ENCODE measurements around the gene CACNB2. TPM values are rescaled to one million over a fixed set of nuclear protein-coding genes. Genes with fewer than 3 reads are reported as not detected.

The CACNB2 gene
- polyA plus RNA-seq, 1 of the 3 experiments (the other 2 are of a cell fraction): 0.74 TPM

DNA sequence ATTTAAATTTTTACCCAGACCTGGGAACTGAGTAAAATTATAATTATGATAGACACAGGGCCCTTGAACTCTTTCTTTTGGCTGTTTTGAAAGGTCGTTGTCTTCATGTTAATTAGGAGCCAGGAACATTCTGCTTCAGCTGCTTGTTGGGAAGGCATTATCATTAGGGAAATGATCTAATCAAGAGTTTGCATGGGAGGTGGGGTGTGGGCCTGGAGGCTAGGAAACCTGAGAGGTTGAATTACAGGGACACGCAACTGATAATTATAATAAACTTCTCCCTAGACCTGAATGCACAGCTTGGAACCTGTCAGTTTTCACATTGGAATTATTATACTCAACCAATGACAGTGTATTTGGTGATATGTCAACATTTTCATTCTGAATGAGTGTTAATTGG is 237.7 kb downstream of the CACNB2 start (continued):
- TF ChIP-seq SIN3A (IDR thresholded peaks at IDR 0.05; ENCODE audit: borderline replicate concordance, low read depth, low read length) (no peak), GABPA (IDR thresholded peaks at IDR 0.05; ENCODE audit: low read depth) (no peak)

DNA sequence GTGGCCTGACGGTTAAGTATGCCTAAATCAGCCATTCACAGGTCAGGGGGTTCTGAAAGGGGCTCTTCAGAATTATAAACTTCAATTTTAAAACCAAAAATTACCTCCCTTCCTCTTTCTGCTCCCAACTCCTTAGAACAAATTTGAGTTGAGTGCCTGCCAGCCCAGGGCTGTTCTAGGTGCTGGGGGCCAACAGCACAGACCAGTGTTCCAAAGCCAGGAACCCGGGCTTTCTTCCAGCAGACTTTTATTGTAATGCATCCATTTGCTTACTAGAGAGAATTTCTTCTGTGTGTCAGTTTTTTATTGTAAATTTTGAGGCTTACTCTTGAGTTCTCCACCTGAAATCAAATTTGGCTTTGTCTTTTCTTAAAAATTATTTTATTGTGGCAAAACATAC is 238.5 kb downstream of the CACNB2 start:
- Histone ChIP-seq H3K9me3 (no peaks in the 10 kb centered on the region), H3F3A (replicated peaks; ENCODE audit: insufficient read depth) (no peaks in the 10 kb centered on the region), H3K9me2 (no peaks in the 10 kb centered on the region), H3K36me3 (replicated peaks in 1 of 2; ENCODE audit: control insufficient read depth in 1 of 2, insufficient read depth in 2 of 2, low read length in 1 of 2) (no peaks in the 10 kb centered on the region), H3K27ac (ENCODE audit: low read depth in 2 of 2, low read length in 1 of 2) (no peak overlapping the region), H3K4me1 (ENCODE audit: control insufficient read depth in 1 of 2, insufficient read depth in 2 of 2, low read depth in 1 of 2, low read length in 1 of 2) (no peaks in the 10 kb centered on the region), H3K9ac (no peak overlapping the region), H2AFZ (ENCODE audit: low read depth) (no peak overlapping the region), H3K4me3 (ENCODE audit: low read depth in 2 of 2, low read length in 1 of 2) (no peak overlapping the region), H3K27me3 (ENCODE audit: insufficient read depth) (no peaks in the 10 kb centered on the region), H3K4me2 (no peak overlapping the region), H3K79me2 (ENCODE audit: insufficient read depth) (no peaks in the 10 kb centered on the region), H4K20me1 (ENCODE audit: insufficient read depth) (no peaks in the 10 kb centered on the region)
- no peak for DNase-seq
- POLR2A ChIA-PET: no interaction called here
- WGBS (ENCODE audit: low lambda C conversion rate): 31% methylated on average over 2 of the region's 2 CpGs
- CTCF ChIA-PET: no interaction called here
- TF ChIP-seq FOSL2 (IDR thresholded peaks at IDR 0.05; ENCODE audit: borderline replicate concordance, low read depth) (no peak), JUND (IDR thresholded peaks at IDR 0.05) (no peak), NFIC (IDR thresholded peaks at IDR 0.05; ENCODE audit: borderline replicate concordance) (no peak), POLR2AphosphoS5 (IDR thresholded peaks at IDR 0.05; ENCODE audit: low read depth, low read length) (no peak), MEF2A (IDR thresholded peaks at IDR 0.05; ENCODE audit: borderline replicate concordance, low read depth) (no peak), RCOR1 (IDR thresholded peaks at IDR 0.05; ENCODE audit: low read length) (no peak), YY1 (IDR thresholded peaks at IDR 0.05; ENCODE audit: low read depth) (no peak), EP300 (IDR thresholded peaks at IDR 0.05; ENCODE audit: borderline replicate concordance in 1 of 2, low read depth in 1 of 2, low read length in 1 of 2) (no peak), MXI1 (IDR thresholded peaks at IDR 0.05; ENCODE audit: low read depth, low read length) (no peak), TAF1 (IDR thresholded peaks at IDR 0.05; ENCODE audit: borderline replicate concordance, low read depth, low read length) (no peak), ZBTB33 (IDR thresholded peaks at IDR 0.05; ENCODE audit: borderline replicate concordance, low read depth) (no peak), SMC3 (IDR thresholded peaks at IDR 0.05; ENCODE audit: low read depth, low read length) (no peak), GATA2 (CRISPR knock-in tag; IDR thresholded peaks at IDR 0.05) (no peak), CHD2 (IDR thresholded peaks at IDR 0.05; ENCODE audit: low read length, partially characterized antibody) (no peak), FOXM1 (IDR thresholded peaks at IDR 0.05; ENCODE audit: low read depth) (no peak), RXRA (IDR thresholded peaks at IDR 0.05; ENCODE audit: borderline replicate concordance, low read depth) (no peak), ELF1 (IDR thresholded peaks at IDR 0.05) (no peak)
- TF ChIP-seq, protein P1, sequence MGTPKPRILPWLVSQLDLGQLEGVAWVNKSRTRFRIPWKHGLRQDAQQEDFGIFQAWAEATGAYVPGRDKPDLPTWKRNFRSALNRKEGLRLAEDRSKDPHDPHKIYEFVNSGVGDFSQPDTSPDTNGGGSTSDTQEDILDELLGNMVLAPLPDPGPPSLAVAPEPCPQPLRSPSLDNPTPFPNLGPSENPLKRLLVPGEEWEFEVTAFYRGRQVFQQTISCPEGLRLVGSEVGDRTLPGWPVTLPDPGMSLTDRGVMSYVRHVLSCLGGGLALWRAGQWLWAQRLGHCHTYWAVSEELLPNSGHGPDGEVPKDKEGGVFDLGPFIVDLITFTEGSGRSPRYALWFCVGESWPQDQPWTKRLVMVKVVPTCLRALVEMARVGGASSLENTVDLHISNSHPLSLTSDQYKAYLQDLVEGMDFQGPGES (IDR thresholded peaks at IDR 0.05; ENCODE audit: low read depth, low read length): no peak
